ENCODE measurements around the gene PRMT3. TPM values are rescaled to one million over a fixed set of nuclear protein-coding genes. Genes with fewer than 3 reads are reported as not detected.

Gene PRMT3
- total and polyA plus RNA-seq, 2 donors (not counting 3 experiments of a cell fraction or from before 2014, with no cell fraction given), result 6.2 to 13.3 TPM

GRCh38 chr11:20535271-20535881 is 147.9 kb downstream of the PRMT3 start:
- Histone ChIP-seq H4K20me1 (replicated peaks; ENCODE audit: control insufficient read depth, extremely low read depth, insufficient read depth, low read length) (no peaks in the 10 kb centered on the region), H3K27me3 (ENCODE audit: control insufficient read depth in 2 of 2, insufficient read depth in 2 of 2, low read length in 2 of 2) (peaks cover 0 to 3% of the 10 kb centered on the region in 2 experiments), H2AFZ (ENCODE audit: low read depth, low read length) (no peak overlapping the region), H3K27ac (ENCODE audit: insufficient read depth, low read depth, low read length) (no peak overlapping the region), H3K4me1 (ENCODE audit: control insufficient read depth, extremely low read depth, insufficient read depth, low read length) (no peaks in the 10 kb centered on the region), H3K36me3 (ENCODE audit: control insufficient read depth in 2 of 2, extremely low read depth in 1 of 2, insufficient read depth in 2 of 2, low read length in 2 of 2) (no peaks in the 10 kb centered on the region), H3K9me3 (replicated peaks; ENCODE audit: control insufficient read depth, insufficient read depth, low read length) (no peaks in the 10 kb centered on the region), H3K79me2 (ENCODE audit: control insufficient read depth, insufficient read depth, low read length) (no peaks in the 10 kb centered on the region), H3K4me2 (ENCODE audit: insufficient read depth, low read length) (no peak overlapping the region), H3K9me1 (replicated peaks; ENCODE audit: control insufficient read depth, extremely low read depth, insufficient read depth, low read length) (no peaks in the 10 kb centered on the region), H3K4me3 (replicated peaks in 1 of 3; ENCODE audit: insufficient read depth in 1 of 3, low read depth in 1 of 3, low read length in 3 of 3) (no peak overlapping the region), H3K9ac (replicated peaks; ENCODE audit: extremely low read depth, insufficient read depth, low read length) (no peak overlapping the region)
- no peak for DNase-seq (ENCODE audit: low read depth, low spot score)
- TF ChIP-seq CTCF (IDR thresholded peaks at IDR 0.05; ENCODE audit: extremely low read depth in 1 of 2, insufficient read depth in 1 of 2, low read depth in 1 of 2, low read length in 2 of 2), result no peak
- TF ChIP-seq POLR2A (IDR thresholded peaks at IDR 0.05; ENCODE audit: low read depth, low read length), result no peak
- no peak for TF ChIP-seq FOS (IDR thresholded peaks at IDR 0.05; ENCODE audit: borderline replicate concordance, insufficient read depth, low read length)
- TF ChIP-seq MAX (IDR thresholded peaks at IDR 0.05; ENCODE audit: insufficient read depth, insufficient read length), result no peak
- TF ChIP-seq EZH2 (IDR thresholded peaks at IDR 0.05; ENCODE audit: borderline replicate concordance, low read depth, low read length, severe bottlenecking), result no peak
- TF ChIP-seq JUN (IDR thresholded peaks at IDR 0.05; ENCODE audit: borderline replicate concordance, insufficient read depth, insufficient read length, low read depth), result no peak
- no peak for TF ChIP-seq MYC (IDR thresholded peaks at IDR 0.05; ENCODE audit: low read depth, low read length)
- no peak for TF ChIP-seq GATA2 (IDR thresholded peaks at IDR 0.05; ENCODE audit: insufficient read depth, insufficient read length, low read depth, low read length)
- no peak for TF ChIP-seq POLR2AphosphoS5 (IDR thresholded peaks at IDR 0.05; ENCODE audit: insufficient read depth, low read depth, low read length)
- POLR2A ChIA-PET, result no interaction called here
- intact Hi-C loops (cut with micrococcal nuclease), result no loop called here
- CTCF ChIA-PET, result interaction anchor here (0.6 to 1.3 kb wide), 2 partner anchors 10 to 407 kb away, joined by 3 read pairs; no protein-coding TSS in a partner anchor
- dilution Hi-C loops (cut with MboI; ENCODE audit: extremely low pct_ligation_motif_present, low sequenced_read_pairs), result no loop called here
- BruUV-seq (replicated peaks), result no TSS peak
- no peak for FAIRE-seq
